Measurements from ENCODE around the gene CDKN1B. TPM values are rescaled to one million over a fixed set of nuclear protein-coding genes. Genes with fewer than 3 reads are reported as not detected.
A peak's percentile ranks its signal among the peaks of the same experiment; 100 is the strongest.

Gene CDKN1B
- total and polyA plus RNA-seq, 2 of the 13 experiments (the other 11 are each of a cell fraction or from before 2014, with no cell fraction given), result 20.1 to 37.2 TPM

DNA sequence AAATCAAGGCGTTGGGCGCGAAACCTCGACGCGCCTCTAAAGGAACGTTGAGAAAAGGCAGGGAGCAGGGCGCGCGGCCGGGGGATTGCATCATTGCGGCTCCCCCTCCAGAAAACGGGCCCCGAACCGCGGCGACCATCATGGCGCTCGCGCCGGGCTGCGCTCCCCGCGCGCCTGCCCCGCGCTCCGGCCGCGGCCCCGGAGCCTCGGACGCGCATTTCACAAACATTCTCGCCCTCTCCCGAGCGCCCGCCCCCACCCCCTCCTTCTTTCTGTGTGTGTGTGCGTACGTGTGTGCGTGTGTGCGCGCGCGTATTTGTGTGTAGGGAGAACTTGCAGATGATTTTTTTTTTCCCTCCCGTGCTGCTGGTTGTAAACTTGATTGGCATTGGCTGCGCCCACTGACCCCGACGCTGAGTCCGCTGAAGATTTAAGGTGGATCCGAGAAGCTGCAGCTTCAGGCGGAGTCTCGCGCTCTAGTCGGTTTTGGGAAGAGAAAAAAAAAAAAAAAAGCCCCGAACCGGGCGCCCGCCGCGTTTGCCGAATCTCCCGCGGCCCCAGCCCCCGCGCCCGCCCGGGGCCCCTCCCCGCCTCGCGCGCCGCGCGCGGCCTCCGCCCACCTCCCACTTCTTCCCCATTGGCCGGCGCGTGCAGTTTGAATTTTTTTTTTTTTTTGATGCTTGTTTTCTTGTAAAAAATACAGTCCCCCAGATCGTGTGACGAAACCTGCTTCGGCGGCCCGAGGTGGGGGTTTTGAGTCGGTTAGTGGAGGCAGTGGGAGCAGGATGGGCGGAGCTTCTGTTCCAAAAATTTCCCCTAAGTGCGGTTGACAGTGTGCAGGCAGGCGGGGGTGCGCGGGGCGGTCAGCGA is 8.2 kb downstream of the CDKN1B start (continued):
- TF ChIP-seq ZNF598 (CRISPR knock-in tag; IDR thresholded peaks at IDR 0.05; ENCODE audit: borderline replicate concordance), result no peak
- no peak for TF ChIP-seq ZNF253 (CRISPR knock-in tag; IDR thresholded peaks at IDR 0.05; ENCODE audit: borderline replicate concordance)
- TF ChIP-seq, protein P1, sequence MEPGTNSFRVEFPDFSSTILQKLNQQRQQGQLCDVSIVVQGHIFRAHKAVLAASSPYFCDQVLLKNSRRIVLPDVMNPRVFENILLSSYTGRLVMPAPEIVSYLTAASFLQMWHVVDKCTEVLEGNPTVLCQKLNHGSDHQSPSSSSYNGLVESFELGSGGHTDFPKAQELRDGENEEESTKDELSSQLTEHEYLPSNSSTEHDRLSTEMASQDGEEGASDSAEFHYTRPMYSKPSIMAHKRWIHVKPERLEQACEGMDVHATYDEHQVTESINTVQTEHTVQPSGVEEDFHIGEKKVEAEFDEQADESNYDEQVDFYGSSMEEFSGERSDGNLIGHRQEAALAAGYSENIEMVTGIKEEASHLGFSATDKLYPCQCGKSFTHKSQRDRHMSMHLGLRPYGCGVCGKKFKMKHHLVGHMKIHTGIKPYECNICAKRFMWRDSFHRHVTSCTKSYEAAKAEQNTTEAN (CRISPR knock-in tag; conservative IDR thresholded peaks at IDR 0.05), result peak; percentile 99
- TF ChIP-seq, protein P2, sequence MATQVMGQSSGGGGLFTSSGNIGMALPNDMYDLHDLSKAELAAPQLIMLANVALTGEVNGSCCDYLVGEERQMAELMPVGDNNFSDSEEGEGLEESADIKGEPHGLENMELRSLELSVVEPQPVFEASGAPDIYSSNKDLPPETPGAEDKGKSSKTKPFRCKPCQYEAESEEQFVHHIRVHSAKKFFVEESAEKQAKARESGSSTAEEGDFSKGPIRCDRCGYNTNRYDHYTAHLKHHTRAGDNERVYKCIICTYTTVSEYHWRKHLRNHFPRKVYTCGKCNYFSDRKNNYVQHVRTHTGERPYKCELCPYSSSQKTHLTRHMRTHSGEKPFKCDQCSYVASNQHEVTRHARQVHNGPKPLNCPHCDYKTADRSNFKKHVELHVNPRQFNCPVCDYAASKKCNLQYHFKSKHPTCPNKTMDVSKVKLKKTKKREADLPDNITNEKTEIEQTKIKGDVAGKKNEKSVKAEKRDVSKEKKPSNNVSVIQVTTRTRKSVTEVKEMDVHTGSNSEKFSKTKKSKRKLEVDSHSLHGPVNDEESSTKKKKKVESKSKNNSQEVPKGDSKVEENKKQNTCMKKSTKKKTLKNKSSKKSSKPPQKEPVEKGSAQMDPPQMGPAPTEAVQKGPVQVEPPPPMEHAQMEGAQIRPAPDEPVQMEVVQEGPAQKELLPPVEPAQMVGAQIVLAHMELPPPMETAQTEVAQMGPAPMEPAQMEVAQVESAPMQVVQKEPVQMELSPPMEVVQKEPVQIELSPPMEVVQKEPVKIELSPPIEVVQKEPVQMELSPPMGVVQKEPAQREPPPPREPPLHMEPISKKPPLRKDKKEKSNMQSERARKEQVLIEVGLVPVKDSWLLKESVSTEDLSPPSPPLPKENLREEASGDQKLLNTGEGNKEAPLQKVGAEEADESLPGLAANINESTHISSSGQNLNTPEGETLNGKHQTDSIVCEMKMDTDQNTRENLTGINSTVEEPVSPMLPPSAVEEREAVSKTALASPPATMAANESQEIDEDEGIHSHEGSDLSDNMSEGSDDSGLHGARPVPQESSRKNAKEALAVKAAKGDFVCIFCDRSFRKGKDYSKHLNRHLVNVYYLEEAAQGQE (IDR thresholded peaks at IDR 0.05; ENCODE audit: borderline replicate concordance in 1 of 2, low read depth in 1 of 2, low read length in 2 of 2), result peak in 1 of 2 experiments; percentile 36; a peak in 1 of 4 replicates
- 0 out of 2 replicates have a peak, but pooled peaks have one; percentile 15 for TF ChIP-seq DNMT3B (CRISPR knock-in tag; conservative IDR thresholded peaks at IDR 0.05)
- TF ChIP-seq FOXA3 (CRISPR knock-in tag; IDR thresholded peaks at IDR 0.05), result peak; percentile 36
- TF ChIP-seq ZNF343 (CRISPR knock-in tag; IDR thresholded peaks at IDR 0.05), result no peak
- no peak for TF ChIP-seq POLR2AphosphoS2 (IDR thresholded peaks at IDR 0.05; ENCODE audit: low read depth, low read length)
- peak; percentile 43; the same call in 1 of the 2 replicates for TF ChIP-seq MED13 (CRISPR knock-in tag; IDR thresholded peaks at IDR 0.05)
- TF ChIP-seq GATAD1 (CRISPR knock-in tag; IDR thresholded peaks at IDR 0.05), result no peak
- no peak for TF ChIP-seq HNF4A (CRISPR knock-in tag; IDR thresholded peaks at IDR 0.05)
- no peak for TF ChIP-seq JDP2 (CRISPR knock-in tag; IDR thresholded peaks at IDR 0.05; ENCODE audit: borderline replicate concordance)
- no peak for TF ChIP-seq ZNF782 (CRISPR knock-in tag; IDR thresholded peaks at IDR 0.05; ENCODE audit: borderline replicate concordance)
- TF ChIP-seq, protein P3, sequence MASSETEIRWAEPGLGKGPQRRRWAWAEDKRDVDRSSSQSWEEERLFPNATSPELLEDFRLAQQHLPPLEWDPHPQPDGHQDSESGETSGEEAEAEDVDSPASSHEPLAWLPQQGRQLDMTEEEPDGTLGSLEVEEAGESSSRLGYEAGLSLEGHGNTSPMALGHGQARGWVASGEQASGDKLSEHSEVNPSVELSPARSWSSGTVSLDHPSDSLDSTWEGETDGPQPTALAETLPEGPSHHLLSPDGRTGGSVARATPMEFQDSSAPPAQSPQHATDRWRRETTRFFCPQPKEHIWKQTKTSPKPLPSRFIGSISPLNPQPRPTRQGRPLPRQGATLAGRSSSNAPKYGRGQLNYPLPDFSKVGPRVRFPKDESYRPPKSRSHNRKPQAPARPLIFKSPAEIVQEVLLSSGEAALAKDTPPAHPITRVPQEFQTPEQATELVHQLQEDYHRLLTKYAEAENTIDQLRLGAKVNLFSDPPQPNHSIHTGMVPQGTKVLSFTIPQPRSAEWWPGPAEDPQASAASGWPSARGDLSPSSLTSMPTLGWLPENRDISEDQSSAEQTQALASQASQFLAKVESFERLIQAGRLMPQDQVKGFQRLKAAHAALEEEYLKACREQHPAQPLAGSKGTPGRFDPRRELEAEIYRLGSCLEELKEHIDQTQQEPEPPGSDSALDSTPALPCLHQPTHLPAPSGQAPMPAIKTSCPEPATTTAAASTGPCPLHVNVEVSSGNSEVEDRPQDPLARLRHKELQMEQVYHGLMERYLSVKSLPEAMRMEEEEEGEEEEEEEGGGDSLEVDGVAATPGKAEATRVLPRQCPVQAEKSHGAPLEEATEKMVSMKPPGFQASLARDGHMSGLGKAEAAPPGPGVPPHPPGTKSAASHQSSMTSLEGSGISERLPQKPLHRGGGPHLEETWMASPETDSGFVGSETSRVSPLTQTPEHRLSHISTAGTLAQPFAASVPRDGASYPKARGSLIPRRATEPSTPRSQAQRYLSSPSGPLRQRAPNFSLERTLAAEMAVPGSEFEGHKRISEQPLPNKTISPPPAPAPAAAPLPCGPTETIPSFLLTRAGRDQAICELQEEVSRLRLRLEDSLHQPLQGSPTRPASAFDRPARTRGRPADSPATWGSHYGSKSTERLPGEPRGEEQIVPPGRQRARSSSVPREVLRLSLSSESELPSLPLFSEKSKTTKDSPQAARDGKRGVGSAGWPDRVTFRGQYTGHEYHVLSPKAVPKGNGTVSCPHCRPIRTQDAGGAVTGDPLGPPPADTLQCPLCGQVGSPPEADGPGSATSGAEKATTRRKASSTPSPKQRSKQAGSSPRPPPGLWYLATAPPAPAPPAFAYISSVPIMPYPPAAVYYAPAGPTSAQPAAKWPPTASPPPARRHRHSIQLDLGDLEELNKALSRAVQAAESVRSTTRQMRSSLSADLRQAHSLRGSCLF (CRISPR knock-in tag; IDR thresholded peaks at IDR 0.05; ENCODE audit: borderline replicate concordance), result no peak
- TF ChIP-seq HMG20B (CRISPR knock-in tag; conservative IDR thresholded peaks at IDR 0.05), result no peak
- TF ChIP-seq, protein P4, sequence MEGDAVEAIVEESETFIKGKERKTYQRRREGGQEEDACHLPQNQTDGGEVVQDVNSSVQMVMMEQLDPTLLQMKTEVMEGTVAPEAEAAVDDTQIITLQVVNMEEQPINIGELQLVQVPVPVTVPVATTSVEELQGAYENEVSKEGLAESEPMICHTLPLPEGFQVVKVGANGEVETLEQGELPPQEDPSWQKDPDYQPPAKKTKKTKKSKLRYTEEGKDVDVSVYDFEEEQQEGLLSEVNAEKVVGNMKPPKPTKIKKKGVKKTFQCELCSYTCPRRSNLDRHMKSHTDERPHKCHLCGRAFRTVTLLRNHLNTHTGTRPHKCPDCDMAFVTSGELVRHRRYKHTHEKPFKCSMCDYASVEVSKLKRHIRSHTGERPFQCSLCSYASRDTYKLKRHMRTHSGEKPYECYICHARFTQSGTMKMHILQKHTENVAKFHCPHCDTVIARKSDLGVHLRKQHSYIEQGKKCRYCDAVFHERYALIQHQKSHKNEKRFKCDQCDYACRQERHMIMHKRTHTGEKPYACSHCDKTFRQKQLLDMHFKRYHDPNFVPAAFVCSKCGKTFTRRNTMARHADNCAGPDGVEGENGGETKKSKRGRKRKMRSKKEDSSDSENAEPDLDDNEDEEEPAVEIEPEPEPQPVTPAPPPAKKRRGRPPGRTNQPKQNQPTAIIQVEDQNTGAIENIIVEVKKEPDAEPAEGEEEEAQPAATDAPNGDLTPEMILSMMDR (CRISPR knock-in tag; IDR thresholded peaks at IDR 0.05), result no peak
- peak; percentile 41; the same call in 1 of the 2 replicates for TF ChIP-seq NCOA2 (CRISPR knock-in tag; IDR thresholded peaks at IDR 0.05)
